Measurements from ENCODE around the gene GPRIN2. TPM values are rescaled to one million over a fixed set of nuclear protein-coding genes. Genes with fewer than 3 reads are reported as not detected.
"Not testable (repeated sequence)": the region's sequence is repeated elsewhere in the genome, so short reads cannot be mapped to it uniquely, and the experiment has no call there.

The GPRIN2 gene
- total RNA-seq, 1 experiment from 2014 or later = 3.1 TPM

- POLR2A ChIA-PET (ENCODE audit: unreplicated experiment); H2AFZ ChIP-seq (ENCODE audit: low read length); H3K27ac ChIP-seq (ENCODE audit: low read length); H3K27me3 ChIP-seq (ENCODE audit: low read length); intact Hi-C loops (cut with micrococcal nuclease); H3F3A ChIP-seq (ENCODE audit: low read length, unreplicated experiment); CTCF ChIA-PET; H3K4me3 ChIP-seq (ENCODE audit: low read length); H3K36me3 ChIP-seq (ENCODE audit: low read depth, low read length); DNase-seq; H3K9ac ChIP-seq (ENCODE audit: low read length); ATAC-seq; H3K9me2 ChIP-seq (replicated peaks; ENCODE audit: low read length); BruUV-seq (replicated peaks); H3K9me3 ChIP-seq (ENCODE audit: low read length); H4K20me1 ChIP-seq (ENCODE audit: low read length); H3K79me2 ChIP-seq (ENCODE audit: low read length); H3K4me2 ChIP-seq (ENCODE audit: low read length); H3K4me1 ChIP-seq (ENCODE audit: insufficient read depth, low read length): not testable (repeated sequence)
Measured at GRCh38 chr10:46582568-46582967, 26.1 kb upstream of the GPRIN2 start.

- H4K20me1 ChIP-seq (ENCODE audit: low read length); H3K79me2 ChIP-seq (ENCODE audit: low read length); intact Hi-C loops (cut with micrococcal nuclease); H3K9ac ChIP-seq (ENCODE audit: low read length); H3K4me1 ChIP-seq (ENCODE audit: insufficient read depth, low read length); H3K36me3 ChIP-seq (ENCODE audit: low read depth, low read length); H3K27me3 ChIP-seq (ENCODE audit: low read length); DNase-seq; H3K9me2 ChIP-seq (replicated peaks; ENCODE audit: low read length); BruUV-seq (replicated peaks); H2AFZ ChIP-seq (ENCODE audit: low read length); H3K4me2 ChIP-seq (ENCODE audit: low read length); POLR2A ChIA-PET (ENCODE audit: unreplicated experiment); H3K9me3 ChIP-seq (ENCODE audit: low read length); CTCF ChIA-PET; H3F3A ChIP-seq (ENCODE audit: low read length, unreplicated experiment); ATAC-seq; H3K4me3 ChIP-seq (ENCODE audit: low read length); H3K27ac ChIP-seq (ENCODE audit: low read length): not testable (repeated sequence)
Measured at GRCh38 chr10:46581997-46582396, 25.5 kb upstream of the GPRIN2 start.

- CTCF ChIA-PET; POLR2A ChIA-PET (ENCODE audit: unreplicated experiment); intact Hi-C loops (cut with micrococcal nuclease): not testable (repeated sequence)
Measured at GRCh38 chr10:46579378-46579777, 22.9 kb upstream of the GPRIN2 start.

GRCh38 chr10:46578474-46579178, 22.2 kb upstream of the GPRIN2 start, which contains the start of gene SYT15:
TSS of gene SYT15 (plus strand) at chr10:46579128. CDS start at chr10:46579169, 41 bp downstream.
- H3K4me3 ChIP-seq (ENCODE audit: low read length); H3F3A ChIP-seq (ENCODE audit: low read length, unreplicated experiment); H3K9ac ChIP-seq (ENCODE audit: low read length); intact Hi-C loops (cut with micrococcal nuclease); H3K4me2 ChIP-seq (ENCODE audit: low read length); H3K9me2 ChIP-seq (replicated peaks; ENCODE audit: low read length); CTCF ChIA-PET; BruUV-seq (replicated peaks); H3K9me3 ChIP-seq (ENCODE audit: low read length); ATAC-seq; DNase-seq; POLR2A ChIA-PET (ENCODE audit: unreplicated experiment); H3K27ac ChIP-seq (ENCODE audit: low read length); H4K20me1 ChIP-seq (ENCODE audit: low read length); H3K4me1 ChIP-seq (ENCODE audit: insufficient read depth, low read length); H2AFZ ChIP-seq (ENCODE audit: low read length); H3K36me3 ChIP-seq (ENCODE audit: low read depth, low read length); H3K79me2 ChIP-seq (ENCODE audit: low read length); H3K27me3 ChIP-seq (ENCODE audit: low read length): not testable (repeated sequence)

More at GRCh38 chr10:46579378-46579777, 22.9 kb upstream of the GPRIN2 start:
- not testable (repeated sequence) for H3F3A ChIP-seq (ENCODE audit: low read length, unreplicated experiment); H4K20me1 ChIP-seq (ENCODE audit: low read length); H3K27me3 ChIP-seq (ENCODE audit: low read length); DNase-seq; H3K36me3 ChIP-seq (ENCODE audit: low read depth, low read length); H3K4me1 ChIP-seq (ENCODE audit: insufficient read depth, low read length); BruUV-seq (replicated peaks); H2AFZ ChIP-seq (ENCODE audit: low read length); H3K27ac ChIP-seq (ENCODE audit: low read length); H3K9me2 ChIP-seq (replicated peaks; ENCODE audit: low read length); H3K9me3 ChIP-seq (ENCODE audit: low read length); H3K4me3 ChIP-seq (ENCODE audit: low read length); H3K79me2 ChIP-seq (ENCODE audit: low read length); H3K4me2 ChIP-seq (ENCODE audit: low read length); H3K9ac ChIP-seq (ENCODE audit: low read length); ATAC-seq

- intact Hi-C loops (cut with micrococcal nuclease); H3K4me2 ChIP-seq (ENCODE audit: low read length); H3F3A ChIP-seq (ENCODE audit: low read length, unreplicated experiment); H3K9ac ChIP-seq (ENCODE audit: low read length); DNase-seq; H4K20me1 ChIP-seq (ENCODE audit: low read length); H3K27me3 ChIP-seq (ENCODE audit: low read length); CTCF ChIA-PET; ATAC-seq; H2AFZ ChIP-seq (ENCODE audit: low read length); H3K4me3 ChIP-seq (ENCODE audit: low read length); H3K9me3 ChIP-seq (ENCODE audit: low read length); H3K27ac ChIP-seq (ENCODE audit: low read length); H3K9me2 ChIP-seq (replicated peaks; ENCODE audit: low read length); H3K36me3 ChIP-seq (ENCODE audit: low read depth, low read length); H3K4me1 ChIP-seq (ENCODE audit: insufficient read depth, low read length); H3K79me2 ChIP-seq (ENCODE audit: low read length); POLR2A ChIA-PET (ENCODE audit: unreplicated experiment); BruUV-seq (replicated peaks): not testable (repeated sequence)
Measured at GRCh38 chr10:46577624-46578473, 21.4 kb upstream of the GPRIN2 start.

GRCh38 chr10:46573884-46574283, 17.4 kb upstream of the GPRIN2 start:
- H2AFZ ChIP-seq (ENCODE audit: low read length); DNase-seq; H3K79me2 ChIP-seq (ENCODE audit: low read length); H3K27ac ChIP-seq (ENCODE audit: low read length); H4K20me1 ChIP-seq (ENCODE audit: low read length); H3K4me3 ChIP-seq (ENCODE audit: low read length); H3K9ac ChIP-seq (ENCODE audit: low read length); H3K27me3 ChIP-seq (ENCODE audit: low read length); H3K9me3 ChIP-seq (ENCODE audit: low read length); POLR2A ChIA-PET (ENCODE audit: unreplicated experiment); H3K4me2 ChIP-seq (ENCODE audit: low read length); H3K9me2 ChIP-seq (replicated peaks; ENCODE audit: low read length); H3F3A ChIP-seq (ENCODE audit: low read length, unreplicated experiment); H3K36me3 ChIP-seq (ENCODE audit: low read depth, low read length); CTCF ChIA-PET; ATAC-seq; BruUV-seq (replicated peaks); H3K4me1 ChIP-seq (ENCODE audit: insufficient read depth, low read length); intact Hi-C loops (cut with micrococcal nuclease): not testable (repeated sequence)

Measured in PC-3 (cell line).